RPMI8226 (cell line): ENCODE measurements around the gene POU4F2.
"Not testable (repeated sequence)": the region's sequence is repeated elsewhere in the genome, so short reads cannot be mapped to it uniquely, and the experiment has no call there.

Experiments used
- DNase-seq: peaks from one replicate; pipeline ENCODE4 v3.0.0-alpha.2; 2015

Gene POU4F2

GRCh38 chr4:146655521-146655856 is 16.8 kb downstream of the POU4F2 start:
- no peak for DNase-seq

- peak; percentile 11 for DNase-seq
Measured at GRCh38 chr4:146661367-146661766, 22.7 kb downstream of the POU4F2 start.

GRCh38 chr4:146663968-146664311 is 25.2 kb downstream of the POU4F2 start:
- DNase-seq, result not testable (repeated sequence)

- no peak for DNase-seq
Measured at GRCh38 chr4:146674829-146675570, 36.3 kb downstream of the POU4F2 start.
